ENCODE results near the gene HTR7.

- TF ChIP-seq CTCF (IDR thresholded peaks at IDR 0.05) (no peak), POLR2A (IDR thresholded peaks at IDR 0.05) (no peak)
Measured at GRCh38 chr10:90890347-90890746, 32.5 kb upstream of the HTR7 start.

All from uterus (tissue), 2 donors.